PC-9 (cell line): ENCODE data around the gene HID1.

ENCODE experiments used
- CTCF ChIP-seq: fragments of 200-600 bp; sonication (generic); conservative IDR thresholded peaks from 2 replicates; pipeline ENCODE4 v1.6.1; 2017; ENCODE audit warnings: mixed run types, antibody characterized with exemption, mild to moderate bottlenecking, moderate library complexity
- EZH2 ChIP-seq: fragments of 200-600 bp; sonication (generic); IDR thresholded peaks from 2 replicates; pipeline ENCODE4 v1.8.0; 2017; ENCODE audit warnings: antibody characterized with exemption, low read depth

GRCh38 chr17:75013092-75013559 lies 40.6 kb upstream of the HID1 start:
- TF ChIP-seq EZH2 (no peak), CTCF (no peak)
